Hepatocyte (in vitro differentiated cells): Measurements from ENCODE around the gene NKX1-2. TPM values are rescaled to one million over a fixed set of nuclear protein-coding genes. Genes with fewer than 3 reads are reported as not detected.

ENCODE experiments used
- DNase-seq: peaks from one replicate; pipeline ENCODE4 v3.0.0-alpha.2; 2016; ENCODE audit warnings: low spot score
- H2AFZ ChIP-seq: fragments of 200-600 bp; sonication (generic); 2 replicates; pipeline ENCODE4 v1.6.0; 2016; ENCODE audit warnings: antibody characterized with exemption, mild to moderate bottlenecking
- H3K27ac ChIP-seq: fragments of 200-600 bp; sonication (generic); 2 replicates; pipeline ENCODE4 v1.5.1; 2016; ENCODE audit warnings: mild to moderate bottlenecking
- H3K27me3 ChIP-seq: fragments of 200-600 bp; sonication (generic); 2 replicates; pipeline ENCODE4 v1.6.1; 2016
- H3K36me3 ChIP-seq: fragments of 200-600 bp; sonication (generic); replicated peaks from 2 replicates; pipeline ENCODE4 v1.5.1; 2016; ENCODE audit warnings: low read depth; ENCODE audit not compliant: insufficient read depth
- H3K4me1 ChIP-seq: fragments of 200-600 bp; sonication (generic); 2 replicates; pipeline ENCODE4 v1.5.1; 2016; ENCODE audit warnings: mild to moderate bottlenecking, moderate library complexity; ENCODE audit not compliant: insufficient read depth
- H3K4me2 ChIP-seq: fragments of 200-600 bp; sonication (generic); 2 replicates; pipeline ENCODE4 v1.6.0; 2016
- H3K4me3 ChIP-seq: fragments of 200-600 bp; sonication (generic); 2 replicates; pipeline ENCODE4 v1.5.1; 2016; ENCODE audit warnings: mild to moderate bottlenecking
- H3K79me2 ChIP-seq: fragments of 200-600 bp; sonication (generic); 2 replicates; pipeline ENCODE4 v1.6.0; 2017; ENCODE audit warnings: mild to moderate bottlenecking
- H3K9me2 ChIP-seq: fragments of 200-600 bp; sonication (generic); replicated peaks from 2 replicates; pipeline ENCODE4 v1.6.0; 2017; ENCODE audit warnings: mild to moderate bottlenecking; ENCODE audit not compliant: insufficient read depth
- H3K9me3 ChIP-seq: fragments of 200-600 bp; sonication (generic); 2 replicates; pipeline ENCODE4 v1.5.1; 2016; ENCODE audit warnings: low read depth, mild to moderate bottlenecking
- H4K20me1 ChIP-seq: fragments of 200-600 bp; sonication (generic); 2 replicates; pipeline ENCODE4 v1.6.0; 2016; ENCODE audit warnings: mild to moderate bottlenecking; ENCODE audit not compliant: insufficient read depth, poor library complexity, severe bottlenecking
- CTCF ChIP-seq: fragments of 200-600 bp; sonication (generic); IDR thresholded peaks from 2 replicates; pipeline ENCODE4 v1.5.1; 2016; ENCODE audit warnings: antibody characterized with exemption, mild to moderate bottlenecking; ENCODE audit not compliant: poor library complexity
- EZH2 ChIP-seq: fragments of 200-600 bp; sonication (generic); IDR thresholded peaks from 2 replicates; pipeline ENCODE4 v1.6.1; 2016; ENCODE audit warnings: antibody characterized with exemption, mild to moderate bottlenecking, borderline replicate concordance
- EZH2phosphoT487 ChIP-seq: fragments of 200-600 bp; sonication (generic); IDR thresholded peaks from one replicate; pipeline ENCODE4 v1.6.1; 2018; ENCODE audit warnings: antibody characterized with exemption, mild to moderate bottlenecking, low read depth, moderate library complexity; ENCODE audit not compliant: unreplicated experiment, severe bottlenecking
- WGBS: methylation state at CpG from one replicate; pipeline ENCODE4 v1.1.6; 2016; ENCODE audit warnings: low lambda C conversion rate; ENCODE audit errors: missing lambda C conversion rate; 5-methylcytosine and 5-hydroxymethylcytosine counted together
- polyA plus RNA-seq: library from polyadenylated mRNA; unstranded; fragments of >200 nt; fragmentation: Nextera tagmentation; extraction: Ambion mirVana; gene quantifications from 2 replicates; pipeline ENCODE4 v1.2.1, GENCODE V29; 2016
- total RNA-seq: library from RNA; depleted of rRNA; stranded (reverse); fragments of >200 nt; gene quantifications from 2 replicates; pipeline ENCODE4 v1.2.3, GENCODE V29; 2014

The NKX1-2 gene
- total and polyA plus RNA-seq, 2 experiments from 2014 or later, result 0.22 to 2.0 TPM

GRCh38 chr10:124451276-124451675, 1.4 kb upstream of the NKX1-2 start:
- Histone ChIP-seq H4K20me1 (no peaks in the 10 kb centered on the region), H2AFZ (no peak overlapping the region), H3K36me3 (no peaks in the 10 kb centered on the region), H3K9me2 (no peaks in the 10 kb centered on the region), H3K27ac (no peak overlapping the region), H3K4me3 (no peak overlapping the region), H3K27me3 (peaks cover 93% of the 10 kb centered on the region), H3K4me2 (no peak overlapping the region), H3K79me2 (no peaks in the 10 kb centered on the region), H3K9me3 (no peaks in the 10 kb centered on the region), H3K4me1 (peaks cover 14% of the 10 kb centered on the region)
- TF ChIP-seq EZH2 (no peak), CTCF (no peak), EZH2phosphoT487 (no peak)
- WGBS, result 29% methylated on average over 6 of the region's 6 CpGs
- no peak for DNase-seq

GRCh38 chr10:124450783-124451057, 885 bp upstream of the NKX1-2 start:
- 30% methylated on average over 5 of the region's 5 CpGs for WGBS
- Histone ChIP-seq H3K79me2 (no peaks in the 10 kb centered on the region), H3K36me3 (no peaks in the 10 kb centered on the region), H3K4me1 (peaks cover 14% of the 10 kb centered on the region), H3K27ac (no peak overlapping the region), H3K9me2 (no peaks in the 10 kb centered on the region), H3K27me3 (peaks cover 93% of the 10 kb centered on the region), H3K4me3 (no peak overlapping the region), H4K20me1 (no peaks in the 10 kb centered on the region), H3K4me2 (no peak overlapping the region), H2AFZ (no peak overlapping the region), H3K9me3 (no peaks in the 10 kb centered on the region)
- DNase-seq, result no peak
- TF ChIP-seq EZH2phosphoT487, result no peak
- TF ChIP-seq EZH2, result no peak
- TF ChIP-seq CTCF, result no peak

GRCh38 chr10:124449170-124450011, 444 bp downstream of the NKX1-2 start:
- H3K79me2 ChIP-seq, result no peaks in the 10 kb centered on the region
- no peak for DNase-seq
- peak overlapping the region; percentile 94 for H3K4me2 ChIP-seq
- WGBS, result 4% methylated on average over 45 of the region's 59 CpGs
- H3K27me3 ChIP-seq, result peaks cover 95% of the 10 kb centered on the region
- peak; percentile 68 for TF ChIP-seq EZH2phosphoT487
- TF ChIP-seq EZH2, result peak; percentile 97
- TF ChIP-seq CTCF, result no peak
- peak overlapping the region; percentile 45 for H2AFZ ChIP-seq
- H3K9me2 ChIP-seq, result no peaks in the 10 kb centered on the region
- peak overlapping the region; percentile 34 for H3K4me3 ChIP-seq
- no peaks in the 10 kb centered on the region for H3K36me3 ChIP-seq
- no peaks in the 10 kb centered on the region for H4K20me1 ChIP-seq
- H3K27ac ChIP-seq, result no peak overlapping the region
- peaks cover 14% of the 10 kb centered on the region for H3K4me1 ChIP-seq
- H3K9me3 ChIP-seq, result no peaks in the 10 kb centered on the region
